Measurements from ENCODE around the gene PTH1R. TPM values are rescaled to one million over a fixed set of nuclear protein-coding genes. Genes with fewer than 3 reads are reported as not detected.

The PTH1R gene
- total and polyA plus RNA-seq, 4 donors, result 11.2 to 29.7 (median 19.9) TPM

- Histone ChIP-seq H3K9ac (ENCODE audit: insufficient read depth in 1 of 2, low read length in 2 of 2) (no peak overlapping the region), H3K27ac (ENCODE audit: low read depth in 1 of 2, low read length in 1 of 2) (no peak overlapping the region), H3K27me3 (ENCODE audit: control insufficient read depth in 3 of 3, insufficient read depth in 3 of 3, low read length in 2 of 3) (no peaks in the 10 kb centered on the region), H3K9me3 (ENCODE audit: control insufficient read depth in 4 of 4, insufficient read depth in 3 of 4, low read length in 3 of 4) (no peaks in the 10 kb centered on the region), H3K4me3 (no peak overlapping the region), H3K36me3 (ENCODE audit: control insufficient read depth in 4 of 4, insufficient read depth in 4 of 4, low read length in 4 of 4) (no peaks in the 10 kb centered on the region), H3K4me1 (ENCODE audit: control insufficient read depth in 5 of 5, insufficient read depth in 5 of 5, low read length in 5 of 5) (peaks cover 0 to 45% (median 6%) of the 10 kb centered on the region in 5 donors)
- 79 to 83% methylated on average over 12 of the region's 12 CpGs for WGBS, 2 donors
- no peak for TF ChIP-seq CTCF (IDR thresholded peaks at IDR 0.05; ENCODE audit: control extremely low read depth, extremely low read depth)
- DNase-seq (peak; percentile 16 to 49 (median 30)), ATAC-seq (ENCODE audit: insufficient read depth, low FRiP score) (no peak)
Measured at GRCh38 chr3:46848271-46849044, 29.1 kb upstream of the PTH1R start.

GRCh38 chr3:46849045-46849631 is 28.4 kb upstream of the PTH1R start:
- DNase-seq (peak in 2 of 3 donors; percentile 27 to 35), ATAC-seq (ENCODE audit: insufficient read depth, low FRiP score) (no peak)
- peaks cover 0 to 45% (median 6%) of the 10 kb centered on the region in 5 donors for H3K4me1 ChIP-seq (ENCODE audit: control insufficient read depth in 5 of 5, insufficient read depth in 5 of 5, low read length in 5 of 5)
- peak overlapping the region in 1 of 2 donors; percentile 23 for H3K27ac ChIP-seq (ENCODE audit: low read depth in 1 of 2, low read length in 1 of 2)
- H3K9ac ChIP-seq (ENCODE audit: insufficient read depth in 1 of 2, low read length in 2 of 2), result peak overlapping the region in 1 of 2 donors; percentile 11
- no peaks in the 10 kb centered on the region for H3K36me3 ChIP-seq (ENCODE audit: control insufficient read depth in 4 of 4, insufficient read depth in 4 of 4, low read length in 4 of 4)
- no peaks in the 10 kb centered on the region for H3K9me3 ChIP-seq (ENCODE audit: control insufficient read depth in 4 of 4, insufficient read depth in 3 of 4, low read length in 3 of 4)
- 93 to 95% methylated on average over 7 of the region's 7 CpGs for WGBS, 2 donors
- H3K27me3 ChIP-seq (ENCODE audit: control insufficient read depth in 3 of 3, insufficient read depth in 3 of 3, low read length in 2 of 3), result no peaks in the 10 kb centered on the region
- no peak overlapping the region for H3K4me3 ChIP-seq
- no peak for TF ChIP-seq CTCF (IDR thresholded peaks at IDR 0.05; ENCODE audit: control extremely low read depth, extremely low read depth)

- no peak for TF ChIP-seq CTCF (IDR thresholded peaks at IDR 0.05; ENCODE audit: control extremely low read depth, extremely low read depth)
- Histone ChIP-seq H3K9me3 (ENCODE audit: control insufficient read depth in 4 of 4, insufficient read depth in 3 of 4, low read length in 3 of 4) (no peaks in the 10 kb centered on the region), H3K4me1 (ENCODE audit: control insufficient read depth in 5 of 5, insufficient read depth in 5 of 5, low read length in 5 of 5) (peaks cover 0 to 44% (median 6%) of the 10 kb centered on the region in 5 donors), H3K27me3 (ENCODE audit: control insufficient read depth in 3 of 3, insufficient read depth in 3 of 3, low read length in 2 of 3) (no peaks in the 10 kb centered on the region), H3K9ac (ENCODE audit: insufficient read depth in 1 of 2, low read length in 2 of 2) (peak overlapping the region in 1 of 2 donors; percentile 11), H3K4me3 (no peak overlapping the region), H3K27ac (ENCODE audit: low read depth in 1 of 2, low read length in 1 of 2) (peak overlapping the region in 1 of 2 donors; percentile 23), H3K36me3 (ENCODE audit: control insufficient read depth in 4 of 4, insufficient read depth in 4 of 4, low read length in 4 of 4) (no peaks in the 10 kb centered on the region)
- no peak for ATAC-seq (ENCODE audit: insufficient read depth, low FRiP score)
- peak in 2 of 3 donors; percentile 32 to 58 for DNase-seq
- WGBS, 2 donors, result 77 to 83% methylated on average over 7 of the region's 7 CpGs
Measured at GRCh38 chr3:46849686-46850467, 27.6 kb upstream of the PTH1R start.
